DND-41 (cell line): ENCODE data around the gene MRPL58.
A peak's percentile ranks its signal among the peaks of the same experiment; 100 is the strongest.

Experiments
- ATAC-seq: fragments of 200-7000 bp; cut with Tn5 transposase; 3 replicates; pipeline ENCODE4 v1.9.1; 2021; ENCODE audit warnings: low read depth; ENCODE audit not compliant: insufficient read depth
- DNase-seq: peaks from one replicate; pipeline ENCODE4 v3.0.0-alpha.2; 2020
- H2AFZ ChIP-seq: 2 replicates; pipeline ENCODE4 v1.6.0; 2012; ENCODE audit warnings: low read depth, low read length
- H3K27ac ChIP-seq: 2 replicates; pipeline ENCODE4 v1.5.1; 2012; ENCODE audit warnings: low read length, inconsistent platforms
- H3K27me3 ChIP-seq: fragments of 200-600 bp; sonication (generic); 2 replicates; pipeline ENCODE4 v1.6.0; 2012; ENCODE audit warnings: low read length, mild to moderate bottlenecking, inconsistent platforms; ENCODE audit not compliant: insufficient read depth, poor library complexity
- H3K36me3 ChIP-seq: 2 replicates; pipeline ENCODE4 v1.5.1; 2012; ENCODE audit warnings: low read length, inconsistent platforms; ENCODE audit not compliant: insufficient read depth
- H3K4me1 ChIP-seq: 2 replicates; pipeline ENCODE4 v1.5.1; 2012; ENCODE audit warnings: mild to moderate bottlenecking, low read length; ENCODE audit not compliant: insufficient read depth
- H3K4me2 ChIP-seq: 2 replicates; pipeline ENCODE4 v1.6.0; 2012; ENCODE audit warnings: mild to moderate bottlenecking, moderate library complexity, low read length, inconsistent platforms; ENCODE audit not compliant: insufficient read depth
- H3K4me3 ChIP-seq, 2 experiments: fragments of 200-600 bp in 1 of 2; shearing (Covaris generic) in 1 of 2; 2 replicates each; pipeline ENCODE4 v1.5.1; 2012 to 2016; ENCODE audit warnings: inconsistent platforms in 2 of 2, low read length in 2 of 2, mild to moderate bottlenecking in 2 of 2, low read depth in 1 of 2, moderate library complexity in 1 of 2
- H3K79me2 ChIP-seq: 2 replicates; pipeline ENCODE4 v1.6.0; 2012; ENCODE audit warnings: low read length, inconsistent platforms; ENCODE audit not compliant: insufficient read depth
- H3K9ac ChIP-seq: 2 replicates; pipeline ENCODE4 v1.6.0; 2012; ENCODE audit warnings: low read depth, mild to moderate bottlenecking, inconsistent platforms, low read length, moderate library complexity
- H3K9me3 ChIP-seq: 2 replicates; pipeline ENCODE4 v1.5.1; 2012; ENCODE audit warnings: low read length, moderate library complexity, mild to moderate bottlenecking, inconsistent platforms; ENCODE audit not compliant: insufficient read depth, severe bottlenecking
- H4K20me1 ChIP-seq: 2 replicates; pipeline ENCODE4 v1.6.0; 2012; ENCODE audit warnings: low read length; ENCODE audit not compliant: insufficient read depth
- EZH2 ChIP-seq: IDR thresholded peaks from 3 replicates; pipeline ENCODE4 v1.6.1; 2012; ENCODE audit warnings: borderline replicate concordance, low read depth, mild to moderate bottlenecking, moderate library complexity, low read length, inconsistent platforms; ENCODE audit not compliant: severe bottlenecking
- TF ChIP-seq, protein P1 (sequence below): IDR thresholded peaks from 2 replicates; pipeline ENCODE4 v1.5.1; 2012; ENCODE audit warnings: borderline replicate concordance, low read length, moderate library complexity, mild to moderate bottlenecking; ENCODE audit not compliant: poor library complexity, severe bottlenecking; ENCODE audit errors: extremely low read depth

Gene MRPL58

DNA sequence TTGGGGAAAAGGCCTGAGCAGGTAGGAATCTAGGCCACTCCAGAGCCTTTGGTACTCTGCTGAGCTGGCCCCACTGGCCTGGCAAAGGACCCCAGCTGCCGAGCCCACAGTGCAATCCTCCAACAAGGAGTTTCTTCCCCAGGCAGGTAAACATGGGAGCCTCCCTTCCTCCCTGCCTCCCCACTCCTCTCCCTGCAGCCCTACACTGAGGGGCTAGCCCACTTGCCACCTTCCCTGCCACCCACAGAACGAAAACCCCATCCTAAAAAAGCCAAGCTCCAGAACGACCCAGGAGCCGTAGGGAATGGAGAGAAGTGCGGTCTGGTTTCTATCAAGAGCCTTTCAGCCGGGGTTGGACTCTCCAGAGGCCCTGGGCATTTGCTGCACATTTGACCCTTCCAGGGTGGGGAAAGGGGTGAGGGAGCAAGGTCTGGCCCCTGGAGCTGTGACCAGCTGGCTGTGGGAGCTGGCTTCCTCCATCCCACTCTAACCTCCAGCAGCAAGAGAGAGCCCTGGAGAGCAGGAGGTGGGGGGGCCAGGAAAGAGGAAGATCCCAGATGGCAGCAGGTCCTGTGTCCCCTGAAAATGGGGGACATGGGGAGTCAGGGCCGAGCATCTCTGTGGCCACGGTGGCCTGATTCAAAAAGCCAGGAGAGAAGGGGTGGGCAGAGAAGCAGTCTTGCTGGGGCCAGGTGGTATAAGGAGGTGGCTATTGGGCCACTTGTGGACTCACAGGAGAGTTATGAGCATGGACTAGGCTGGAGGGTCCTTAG is 41.2 kb upstream of the MRPL58 start:
- DNase-seq (no peak), ATAC-seq (no peak)
- Histone ChIP-seq H3K9me3 (no peaks in the 10 kb centered on the region), H3K36me3 (no peaks in the 10 kb centered on the region), H3K4me2 (no peak overlapping the region), H2AFZ (no peak overlapping the region), H3K27me3 (peaks cover 11% of the 10 kb centered on the region), H3K27ac (no peak overlapping the region), H4K20me1 (peaks cover 8% of the 10 kb centered on the region; the same call in 1 of the 2 replicates), H3K9ac (no peak overlapping the region), H3K79me2 (no peaks in the 10 kb centered on the region), H3K4me3 (no peak overlapping the region), H3K4me1 (peaks cover 14% of the 10 kb centered on the region)
- TF ChIP-seq EZH2: no peak
- TF ChIP-seq, protein P1, sequence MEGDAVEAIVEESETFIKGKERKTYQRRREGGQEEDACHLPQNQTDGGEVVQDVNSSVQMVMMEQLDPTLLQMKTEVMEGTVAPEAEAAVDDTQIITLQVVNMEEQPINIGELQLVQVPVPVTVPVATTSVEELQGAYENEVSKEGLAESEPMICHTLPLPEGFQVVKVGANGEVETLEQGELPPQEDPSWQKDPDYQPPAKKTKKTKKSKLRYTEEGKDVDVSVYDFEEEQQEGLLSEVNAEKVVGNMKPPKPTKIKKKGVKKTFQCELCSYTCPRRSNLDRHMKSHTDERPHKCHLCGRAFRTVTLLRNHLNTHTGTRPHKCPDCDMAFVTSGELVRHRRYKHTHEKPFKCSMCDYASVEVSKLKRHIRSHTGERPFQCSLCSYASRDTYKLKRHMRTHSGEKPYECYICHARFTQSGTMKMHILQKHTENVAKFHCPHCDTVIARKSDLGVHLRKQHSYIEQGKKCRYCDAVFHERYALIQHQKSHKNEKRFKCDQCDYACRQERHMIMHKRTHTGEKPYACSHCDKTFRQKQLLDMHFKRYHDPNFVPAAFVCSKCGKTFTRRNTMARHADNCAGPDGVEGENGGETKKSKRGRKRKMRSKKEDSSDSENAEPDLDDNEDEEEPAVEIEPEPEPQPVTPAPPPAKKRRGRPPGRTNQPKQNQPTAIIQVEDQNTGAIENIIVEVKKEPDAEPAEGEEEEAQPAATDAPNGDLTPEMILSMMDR: no peak

DNA sequence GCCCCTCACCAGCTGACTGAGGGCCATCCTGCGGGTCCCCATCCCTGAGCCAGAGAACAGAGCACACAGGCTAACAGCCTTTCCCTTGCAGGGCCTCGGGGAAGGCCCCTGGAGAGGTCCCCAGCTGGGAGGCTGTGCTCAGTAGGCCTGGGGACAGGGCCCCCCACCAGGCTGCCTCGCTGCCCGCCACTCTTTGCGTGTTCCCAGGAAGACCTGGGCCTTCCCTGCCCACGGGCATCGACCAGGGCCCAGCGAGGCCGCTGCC is 40.7 kb upstream of the MRPL58 start:
- Histone ChIP-seq H2AFZ (no peak overlapping the region), H3K4me2 (0 out of 2 replicates have a peak overlapping the region, but pooled peaks have one; percentile 64)

DNA sequence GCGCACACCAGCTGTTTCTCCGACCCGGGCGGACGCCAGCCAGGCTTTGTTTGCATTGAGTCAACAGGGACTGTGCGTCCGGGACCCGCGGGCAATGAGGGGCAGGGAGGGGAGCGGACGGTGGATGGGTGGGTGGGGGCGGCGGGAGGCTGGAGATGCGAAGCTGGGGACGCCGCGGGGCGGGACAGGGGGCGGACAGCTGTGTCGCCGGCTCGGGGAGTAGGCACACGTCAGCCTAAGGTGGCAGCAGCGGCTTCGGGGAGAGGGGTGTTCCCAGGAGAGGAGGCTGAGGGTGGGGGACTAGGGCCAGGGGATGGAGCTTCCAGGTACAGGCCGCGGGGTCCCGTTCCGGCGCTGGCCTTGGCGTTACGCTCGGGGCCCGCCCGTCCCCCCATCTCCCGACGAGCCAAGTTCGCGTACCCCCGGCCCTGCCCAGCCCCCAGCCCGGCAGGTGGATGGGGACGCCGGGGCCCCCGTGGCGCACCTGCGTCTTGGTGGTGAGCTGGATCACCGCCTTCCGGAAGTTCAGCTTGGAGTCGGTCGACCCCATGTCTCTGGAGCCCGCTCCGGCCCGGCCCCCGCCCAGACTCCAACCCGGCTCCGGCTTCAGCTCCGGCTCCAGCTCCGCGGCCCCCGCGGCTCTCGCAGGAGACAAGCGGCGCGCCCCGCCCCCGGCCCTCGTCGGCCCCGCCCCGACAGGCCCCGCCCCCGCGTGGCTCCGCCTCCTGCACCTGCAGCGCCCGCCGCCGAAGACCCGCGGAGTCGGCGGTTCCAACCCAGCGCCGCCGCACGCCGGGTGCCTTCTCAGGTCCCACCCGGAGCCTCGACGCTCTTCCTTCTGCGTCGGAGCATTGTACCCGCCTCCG is 40.1 kb upstream of the MRPL58 start, which contains the start of gene HID1:
Gene HID1, minus strand, starts transcription at position 653 of the 866 bp plus-strand sequence. Its CDS starts 103 bp downstream, at position 550.
- peak within 1 kb of the TSS; percentile 64 for H3K4me2 ChIP-seq
- H3K4me3 ChIP-seq: peak within 1 kb of the TSS in 1 of 2 experiments; percentile 50; a peak in 3 of 4 replicates
- peaks cover 11% of the 10 kb centered on the region for H3K27me3 ChIP-seq
- ATAC-seq: peak; percentile 92
- no peaks in the 10 kb centered on the region for H3K79me2 ChIP-seq
- no peaks in the 10 kb centered on the region for H3K36me3 ChIP-seq
- H2AFZ ChIP-seq: peak within 1 kb of the TSS; percentile 41
- H3K9me3 ChIP-seq: no peaks in the 10 kb centered on the region
- H3K9ac ChIP-seq: peak within 1 kb of the TSS; percentile 28
- TF ChIP-seq, protein P1: no peak
- TF ChIP-seq EZH2: no peak
- DNase-seq: peak; percentile 85
- H3K4me1 ChIP-seq: peaks cover 14% of the 10 kb centered on the region
- peaks cover 8% of the 10 kb centered on the region; the same call in 1 of the 2 replicates for H4K20me1 ChIP-seq
- H3K27ac ChIP-seq: no peak within 1 kb of the TSS

More for the DNA sequence above, 40.7 kb upstream of the MRPL58 start:
- no peak for TF ChIP-seq EZH2
- TF ChIP-seq, protein P1: no peak
- Histone ChIP-seq H3K27me3 (peaks cover 11% of the 10 kb centered on the region), H3K4me3 (no peak overlapping the region), H3K36me3 (no peaks in the 10 kb centered on the region), H3K27ac (no peak overlapping the region), H3K9me3 (no peaks in the 10 kb centered on the region), H3K4me1 (peaks cover 14% of the 10 kb centered on the region), H3K79me2 (no peaks in the 10 kb centered on the region), H3K9ac (no peak overlapping the region), H4K20me1 (peaks cover 8% of the 10 kb centered on the region; the same call in 1 of the 2 replicates)
- ATAC-seq (no peak), DNase-seq (no peak)
